ENCODE data around the gene HCK.

Gene HCK

DNA sequence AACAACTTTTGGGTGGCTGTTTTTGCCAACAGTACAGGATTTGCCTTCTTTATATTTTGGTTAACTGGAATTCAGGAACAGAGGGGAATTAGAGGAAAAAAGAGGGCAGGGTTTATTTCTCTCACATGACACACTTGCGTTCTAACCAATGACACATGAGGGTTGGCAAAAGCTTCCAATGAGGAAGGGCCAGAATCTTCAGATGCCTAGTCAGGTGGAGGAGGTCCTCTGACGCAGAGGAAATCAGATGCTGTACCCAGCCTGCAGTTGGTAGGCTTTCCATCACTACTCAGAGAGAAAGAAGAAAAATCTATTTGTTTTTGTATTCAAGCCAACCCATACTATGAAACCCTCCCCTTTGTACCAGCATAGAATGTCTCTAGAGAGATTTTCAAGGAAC lies 78.3 kb downstream of the HCK start:
- no peak for DNase-seq (ENCODE audit: low spot score)

DNA sequence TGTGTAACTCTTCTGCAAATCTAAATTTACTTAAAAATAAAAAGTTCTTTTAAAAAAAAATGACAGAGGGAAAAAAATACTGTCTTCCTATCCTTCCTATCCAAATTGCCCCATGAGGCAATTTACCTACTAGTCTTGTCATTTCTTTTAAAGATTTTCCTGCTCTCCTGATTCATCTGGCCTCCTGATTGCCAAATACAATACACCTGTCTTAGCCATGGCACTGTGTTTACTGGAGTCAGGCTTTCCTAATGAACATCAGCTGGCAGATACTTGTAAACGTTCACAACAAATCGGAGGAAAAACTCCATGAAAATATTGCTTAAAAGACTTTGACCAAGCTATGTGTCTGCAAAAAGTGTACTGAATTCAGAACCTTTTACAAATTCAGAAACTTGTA lies 78.9 kb downstream of the HCK start:
- no peak for DNase-seq (ENCODE audit: low spot score)

DNA sequence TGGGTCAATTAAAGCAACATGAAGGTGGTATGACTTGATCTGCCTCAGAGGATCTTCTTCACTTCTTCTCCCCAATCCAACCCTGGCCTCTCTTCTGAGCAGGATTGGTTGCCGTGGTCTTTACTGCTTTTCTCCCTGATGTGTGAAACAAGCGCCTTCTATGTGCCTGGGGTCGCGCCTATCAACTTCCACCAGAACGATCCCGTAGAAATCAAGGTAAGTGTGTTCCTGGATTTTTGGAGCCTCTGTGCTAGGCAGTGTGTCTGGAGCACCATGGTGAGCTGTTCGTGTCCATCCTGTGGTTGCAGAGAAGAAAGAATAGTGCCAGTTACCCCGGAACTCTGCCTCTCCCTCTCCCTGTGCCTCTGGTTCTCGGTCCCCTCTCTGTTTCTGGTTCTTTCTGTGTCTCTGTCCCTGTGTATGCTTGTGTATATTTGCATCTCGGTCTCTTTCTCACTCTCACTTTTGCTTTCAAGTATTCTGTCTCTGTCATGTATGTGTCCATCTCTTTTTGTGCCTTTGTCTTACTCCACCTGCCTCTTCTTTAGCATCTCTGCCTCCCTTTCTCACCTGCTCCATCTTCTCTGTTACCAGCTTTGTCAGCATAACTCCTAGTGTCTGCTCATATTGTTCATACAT lies 81.0 kb downstream of the HCK start:
- no peak for DNase-seq (ENCODE audit: low spot score)

DNA sequence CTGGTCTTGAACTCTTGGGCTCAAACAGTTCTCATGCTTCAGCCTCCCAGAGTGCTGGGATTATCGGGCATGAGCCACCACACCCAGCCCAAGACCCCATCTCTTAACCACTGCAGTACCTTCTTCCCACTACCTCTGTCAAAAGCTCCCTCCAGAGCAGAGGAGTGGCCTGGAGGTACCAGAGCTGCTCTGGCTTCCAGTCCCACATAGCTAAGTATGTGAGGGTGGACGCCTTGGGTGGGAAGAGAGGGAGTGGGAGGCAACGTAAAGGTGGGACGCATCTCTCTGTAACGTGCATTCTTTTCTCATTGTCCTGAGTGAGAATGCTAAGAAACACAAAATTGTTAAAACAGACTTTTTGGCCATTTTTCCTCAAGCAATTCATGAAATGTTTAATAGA lies 82.0 kb downstream of the HCK start:
- DNase-seq (ENCODE audit: low spot score): no peak

DNA sequence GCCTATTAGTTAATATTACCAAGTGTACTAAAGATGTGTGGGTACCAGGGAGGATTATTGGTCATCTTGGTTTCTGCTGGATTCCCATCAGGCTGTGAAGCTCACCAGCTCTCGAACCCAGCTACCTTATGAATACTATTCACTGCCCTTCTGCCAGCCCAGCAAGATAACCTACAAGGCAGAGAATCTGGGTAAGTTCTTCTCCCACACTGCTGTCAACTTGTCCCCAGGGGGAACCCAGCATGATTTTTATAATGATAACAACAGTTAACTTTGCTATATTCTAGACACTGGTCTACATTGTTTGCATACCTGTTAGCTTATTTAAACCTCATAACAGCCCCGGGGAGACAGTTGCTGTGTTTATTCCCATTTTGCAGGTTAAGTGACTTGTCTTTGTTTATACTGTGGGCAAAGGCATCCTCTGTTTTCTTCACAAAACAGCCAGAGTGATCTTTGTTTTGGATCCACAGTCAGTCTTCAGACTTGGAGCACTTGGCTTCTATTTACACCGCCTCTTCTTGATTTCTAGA lies 84.0 kb downstream of the HCK start:
- DNase-seq (ENCODE audit: low spot score): no peak

DNA sequence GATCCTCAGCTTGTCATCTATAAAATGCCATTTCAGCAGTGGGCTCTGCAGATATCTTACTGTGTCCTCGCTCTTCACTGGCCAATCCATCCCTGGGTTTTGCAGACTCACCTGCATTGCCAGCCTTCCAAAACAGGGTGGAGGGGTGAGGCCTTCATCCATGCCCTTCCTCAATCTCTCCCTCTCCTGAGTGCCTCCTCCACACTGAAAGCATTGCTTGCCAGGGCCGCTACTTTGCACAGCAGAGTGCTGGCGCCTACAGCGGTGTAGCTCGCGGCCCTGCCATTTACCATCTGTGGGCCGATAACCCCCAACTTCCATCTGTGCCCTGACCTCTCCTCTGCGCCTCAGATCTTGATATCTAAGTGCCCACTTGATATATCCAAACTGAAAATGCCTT lies 86.9 kb downstream of the HCK start:
- DNase-seq (ENCODE audit: low spot score): no peak

DNA sequence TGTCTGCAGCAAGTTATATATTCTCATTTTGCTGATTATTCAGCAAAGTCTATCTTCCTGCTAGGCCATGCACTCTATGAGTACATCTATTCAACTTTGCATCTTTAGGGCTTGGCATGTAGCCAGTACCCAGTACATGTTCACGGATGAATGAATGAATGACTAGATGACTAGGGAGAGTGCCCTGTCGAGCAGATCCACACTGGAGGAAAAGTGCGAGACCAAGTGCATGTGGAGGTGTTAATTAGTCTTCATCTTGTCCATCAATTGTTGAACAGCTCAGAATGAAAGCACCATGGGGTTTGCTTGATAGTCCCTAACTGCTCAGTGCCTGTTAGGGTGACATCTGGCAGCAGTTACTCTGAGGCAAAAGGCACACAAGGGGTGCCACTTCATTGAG lies 87.9 kb downstream of the HCK start:
- no peak for DNase-seq (ENCODE audit: low spot score)

DNA sequence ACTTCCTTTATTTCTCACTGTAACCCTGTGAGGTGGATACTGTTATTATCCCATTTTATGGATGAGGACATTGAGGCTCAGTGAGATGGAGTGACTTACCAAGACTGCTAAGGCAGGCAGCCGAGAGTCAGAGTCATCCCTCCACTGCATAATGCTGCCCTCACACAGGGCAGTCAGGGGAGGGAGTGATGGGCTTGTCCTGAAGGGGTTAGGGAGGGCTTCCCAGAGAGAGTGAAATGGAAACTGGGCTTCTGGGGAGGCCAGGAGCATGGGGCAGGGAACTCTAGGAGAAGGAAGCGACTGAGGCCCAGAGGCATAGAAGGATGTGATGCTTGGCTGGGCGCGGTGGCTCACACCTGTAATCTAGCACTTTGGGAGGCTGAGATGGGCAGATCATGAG lies 88.6 kb downstream of the HCK start:
- no peak for DNase-seq (ENCODE audit: low spot score)

DNA sequence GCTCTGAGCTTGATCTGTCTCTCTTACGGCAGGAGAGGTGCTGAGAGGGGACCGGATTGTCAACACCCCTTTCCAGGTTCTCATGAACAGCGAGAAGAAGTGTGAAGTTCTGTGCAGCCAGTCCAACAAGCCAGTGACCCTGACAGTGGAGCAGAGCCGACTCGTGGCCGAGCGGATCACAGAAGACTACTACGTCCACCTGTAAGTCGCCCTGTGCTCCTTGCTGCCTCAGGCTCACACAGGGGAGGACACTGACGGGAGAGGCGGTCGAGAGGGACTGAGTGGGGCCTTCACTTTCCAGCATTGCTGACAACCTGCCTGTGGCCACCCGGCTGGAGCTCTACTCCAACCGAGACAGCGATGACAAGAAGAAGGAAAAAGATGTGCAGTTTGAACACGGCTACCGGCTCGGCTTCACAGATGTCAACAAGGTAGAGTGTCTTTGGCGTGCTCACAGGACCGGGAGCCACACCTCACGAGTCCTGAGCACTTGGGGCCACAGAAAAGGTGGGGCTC lies 89.5 kb downstream of the HCK start:
- DNase-seq (ENCODE audit: low spot score): no peak

DNA sequence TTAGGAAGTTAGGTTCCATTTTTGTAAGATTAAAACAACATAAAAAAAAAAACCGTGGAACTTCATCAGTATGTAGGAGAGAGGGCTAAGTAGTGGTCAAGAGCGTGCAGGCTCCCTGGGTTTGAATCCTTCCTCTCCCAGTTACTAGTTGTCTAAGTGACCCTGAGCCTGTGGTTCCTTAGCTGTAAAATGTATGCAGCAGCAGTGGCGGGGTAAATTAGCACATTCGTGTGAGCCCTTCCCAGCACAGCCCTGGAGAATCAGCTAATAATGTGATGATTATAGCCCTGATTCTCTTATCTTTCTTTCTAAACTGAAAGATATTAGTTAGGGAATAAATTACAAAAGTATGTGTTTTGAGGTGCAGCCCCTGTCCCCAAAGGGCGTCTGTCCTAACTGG lies 90.0 kb downstream of the HCK start:
- no peak for DNase-seq (ENCODE audit: low spot score)

DNA sequence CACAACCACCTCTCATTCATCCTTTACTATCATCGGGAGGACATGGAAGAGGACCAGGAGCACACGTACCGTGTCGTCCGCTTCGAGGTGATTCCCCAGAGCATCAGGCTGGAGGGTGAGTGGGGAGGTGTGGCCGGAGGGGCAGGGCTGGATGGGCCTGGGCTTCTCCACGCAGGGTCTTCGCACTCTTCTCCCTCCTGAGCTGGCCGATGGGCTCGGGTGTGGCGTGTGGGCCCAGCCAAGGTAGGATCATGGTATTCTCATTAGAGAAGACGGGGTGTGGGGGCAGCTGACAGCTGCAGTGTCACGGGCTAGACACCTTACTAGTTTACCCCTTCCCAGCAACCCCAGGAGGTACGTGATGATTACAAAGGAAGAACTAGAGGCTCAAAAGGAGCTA lies 90.9 kb downstream of the HCK start:
- DNase-seq (ENCODE audit: low spot score): no peak

DNA sequence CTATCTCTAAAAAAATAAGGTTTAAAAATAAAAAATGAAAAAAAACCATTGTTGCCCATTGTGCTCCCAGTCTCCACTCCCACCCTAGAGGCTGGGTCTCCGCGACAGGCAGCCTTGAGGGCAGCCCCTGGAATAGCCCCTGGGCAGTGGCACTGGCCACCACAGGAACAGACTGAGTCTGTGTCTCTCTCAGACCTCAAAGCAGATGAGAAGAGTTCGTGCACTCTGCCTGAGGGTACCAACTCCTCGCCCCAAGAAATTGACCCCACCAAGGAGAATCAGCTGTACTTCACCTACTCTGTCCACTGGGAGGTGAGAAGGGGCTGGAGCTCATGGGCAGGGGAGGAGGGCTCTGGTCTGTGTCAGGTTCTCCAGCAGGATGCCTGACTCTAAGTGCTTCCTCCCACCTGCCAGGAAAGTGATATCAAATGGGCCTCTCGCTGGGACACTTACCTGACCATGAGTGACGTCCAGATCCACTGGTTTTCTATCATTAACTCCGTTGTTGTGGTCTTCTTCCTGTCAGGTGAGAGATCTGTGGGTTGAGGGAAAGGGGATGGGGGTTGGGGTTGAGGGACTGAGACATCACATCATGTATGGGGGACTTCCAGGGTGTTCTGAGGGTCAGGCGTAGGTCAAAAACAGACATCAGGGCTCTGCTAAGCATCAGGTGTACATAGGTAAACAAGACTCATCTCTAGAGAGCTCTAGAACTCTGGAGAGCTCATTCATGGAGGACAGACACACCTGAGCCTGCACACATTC lies 93.0 kb downstream of the HCK start:
- DNase-seq (ENCODE audit: low spot score): no peak

DNA sequence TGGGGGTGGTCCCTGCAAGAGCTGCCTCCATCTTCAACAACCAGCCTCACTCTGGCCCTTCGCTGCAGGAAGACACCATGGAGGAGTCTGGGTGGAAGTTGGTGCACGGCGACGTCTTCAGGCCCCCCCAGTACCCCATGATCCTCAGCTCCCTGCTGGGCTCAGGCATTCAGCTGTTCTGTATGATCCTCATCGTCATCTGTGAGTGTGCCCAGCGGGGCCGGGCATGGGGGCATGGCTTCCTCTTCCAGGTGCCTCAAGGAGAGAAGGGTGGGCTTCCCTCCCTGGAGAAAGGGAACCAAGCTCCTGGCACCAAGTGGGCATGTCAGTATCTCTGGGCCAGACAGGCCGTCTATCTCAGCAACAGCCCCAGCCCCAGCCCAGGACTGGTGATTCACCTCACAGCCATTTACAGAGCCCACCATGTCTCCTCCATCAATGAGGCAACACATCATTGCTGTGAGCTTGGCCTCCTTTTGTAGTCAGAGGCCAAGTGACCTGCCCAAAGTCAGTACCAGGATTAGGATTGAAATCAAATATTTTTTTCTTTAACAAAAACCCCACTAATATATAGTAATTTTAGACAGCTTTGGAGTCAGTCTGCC lies 97.6 kb downstream of the HCK start:
- no peak for DNase-seq (ENCODE audit: low spot score)

DNA sequence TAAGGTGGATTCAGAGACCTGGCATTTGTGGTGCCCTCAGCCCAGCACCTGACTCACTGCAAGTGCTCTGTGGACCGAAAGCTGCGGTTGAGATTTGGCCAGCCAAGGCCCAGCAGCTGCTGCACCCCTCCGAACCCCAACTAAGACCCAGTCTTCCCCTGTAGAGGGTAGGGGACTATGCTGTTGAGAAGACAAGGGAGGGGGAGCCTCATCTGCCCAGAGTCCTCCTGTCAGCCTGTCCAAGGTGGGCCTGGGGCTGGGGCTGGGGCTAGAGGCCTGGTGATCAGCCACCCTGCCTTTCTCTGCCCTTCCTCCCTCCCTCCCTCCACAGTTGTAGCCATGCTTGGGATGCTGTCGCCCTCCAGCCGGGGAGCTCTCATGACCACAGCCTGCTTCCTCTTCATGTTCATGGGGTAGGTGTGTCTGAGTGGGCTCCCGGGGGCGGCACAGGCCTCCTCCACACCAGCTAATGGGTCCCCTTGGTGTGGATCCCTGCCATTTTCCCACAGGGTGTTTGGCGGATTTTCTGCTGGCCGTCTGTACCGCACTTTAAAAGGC lies 98.3 kb downstream of the HCK start:
- no peak for DNase-seq (ENCODE audit: low spot score)
